Transverse colon (tissue), 4 donors: ENCODE data around the gene PTPRG.

Source experiments
- EP300 ChIP-seq: sonication (generic); formaldehyde crosslinking; IDR thresholded peaks from one replicate; pipeline ENCODE4 v1.6.1; 2017; ENCODE audit warnings: antibody characterized with exemption, low read depth
- POLR2A ChIP-seq: fragments of 450-650 bp; IDR thresholded peaks from one replicate; pipeline ENCODE4 v1.6.1; 2016; ENCODE audit warnings: antibody characterized with exemption, mild to moderate bottlenecking, moderate library complexity
- POLR2AphosphoS5 ChIP-seq, 3 donors: sonication (generic); formaldehyde crosslinking; IDR thresholded peaks; one replicate each; pipeline ENCODE4 v1.6.1; 2016; ENCODE audit warnings: antibody characterized with exemption in 3 of 3
- TF ChIP-seq, protein P1 (sequence below), 5 experiments: fragments of 200-600 bp in 3 of 5; fragments of 450-650 bp in 2 of 5; sonication (generic) in 3 of 5; IDR thresholded peaks; 1 replicate in 2 of 5; 2 replicates in 3 of 5; pipeline ENCODE4 v1.5.1; 2016 to 2017; ENCODE audit warnings: antibody characterized with exemption in 5 of 5, inconsistent platforms in 3 of 5, mild to moderate bottlenecking in 2 of 5, moderate library complexity in 1 of 5

DNA sequence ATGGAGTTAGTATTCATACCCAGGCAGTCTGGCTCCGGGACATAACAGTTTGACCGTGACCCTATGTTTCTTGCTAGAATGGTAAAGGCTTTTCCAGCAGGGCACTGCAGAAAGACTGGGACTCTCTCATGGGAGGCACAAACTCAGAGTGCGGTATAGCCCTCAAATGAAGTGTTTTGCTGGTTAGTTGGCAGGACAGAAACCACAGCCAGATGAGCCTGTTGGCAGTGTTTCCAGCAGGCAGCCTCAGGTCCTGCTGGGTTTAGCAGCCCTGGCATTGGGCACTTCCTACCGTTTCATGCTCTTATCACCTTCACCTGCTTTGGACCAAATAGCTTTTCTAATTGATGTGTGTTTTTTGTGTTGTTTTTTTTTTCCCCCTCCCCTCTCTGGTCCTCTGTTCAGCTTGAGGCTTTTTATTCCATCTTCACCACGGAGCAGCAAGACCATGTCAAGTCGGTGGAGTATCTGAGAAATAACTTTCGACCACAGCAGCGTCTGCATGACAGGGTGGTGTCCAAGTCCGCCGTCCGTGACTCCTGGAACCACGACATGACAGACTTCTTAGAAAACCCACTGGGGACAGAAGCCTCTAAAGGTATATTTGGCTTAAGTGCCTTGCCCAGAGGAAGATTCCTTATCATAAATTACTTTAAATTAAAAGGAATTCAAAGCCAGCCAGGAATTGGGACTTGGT, 606.3 kb downstream of the PTPRG start:
- TF ChIP-seq, protein P1, sequence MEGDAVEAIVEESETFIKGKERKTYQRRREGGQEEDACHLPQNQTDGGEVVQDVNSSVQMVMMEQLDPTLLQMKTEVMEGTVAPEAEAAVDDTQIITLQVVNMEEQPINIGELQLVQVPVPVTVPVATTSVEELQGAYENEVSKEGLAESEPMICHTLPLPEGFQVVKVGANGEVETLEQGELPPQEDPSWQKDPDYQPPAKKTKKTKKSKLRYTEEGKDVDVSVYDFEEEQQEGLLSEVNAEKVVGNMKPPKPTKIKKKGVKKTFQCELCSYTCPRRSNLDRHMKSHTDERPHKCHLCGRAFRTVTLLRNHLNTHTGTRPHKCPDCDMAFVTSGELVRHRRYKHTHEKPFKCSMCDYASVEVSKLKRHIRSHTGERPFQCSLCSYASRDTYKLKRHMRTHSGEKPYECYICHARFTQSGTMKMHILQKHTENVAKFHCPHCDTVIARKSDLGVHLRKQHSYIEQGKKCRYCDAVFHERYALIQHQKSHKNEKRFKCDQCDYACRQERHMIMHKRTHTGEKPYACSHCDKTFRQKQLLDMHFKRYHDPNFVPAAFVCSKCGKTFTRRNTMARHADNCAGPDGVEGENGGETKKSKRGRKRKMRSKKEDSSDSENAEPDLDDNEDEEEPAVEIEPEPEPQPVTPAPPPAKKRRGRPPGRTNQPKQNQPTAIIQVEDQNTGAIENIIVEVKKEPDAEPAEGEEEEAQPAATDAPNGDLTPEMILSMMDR (IDR thresholded peaks at IDR 0.05): no peak
- no peak for TF ChIP-seq POLR2A
- no peak for TF ChIP-seq POLR2AphosphoS5 (IDR thresholded peaks at IDR 0.05)
- no peak for TF ChIP-seq EP300
